HG03521 (cell line): Measurements from ENCODE around the gene PTPRCAP.
"Not testable (repeated sequence)": the region's sequence is repeated elsewhere in the genome, so short reads cannot be mapped to it uniquely, and the experiment has no call there.

Source experiments
- ATAC-seq: cut with Tn5 transposase; IDR thresholded peaks from one replicate; pipeline ENCODE4 v1.9.1; 2021; ENCODE audit warnings: mild to moderate bottlenecking, moderate library complexity; ENCODE audit not compliant: unreplicated experiment

The PTPRCAP gene

DNA sequence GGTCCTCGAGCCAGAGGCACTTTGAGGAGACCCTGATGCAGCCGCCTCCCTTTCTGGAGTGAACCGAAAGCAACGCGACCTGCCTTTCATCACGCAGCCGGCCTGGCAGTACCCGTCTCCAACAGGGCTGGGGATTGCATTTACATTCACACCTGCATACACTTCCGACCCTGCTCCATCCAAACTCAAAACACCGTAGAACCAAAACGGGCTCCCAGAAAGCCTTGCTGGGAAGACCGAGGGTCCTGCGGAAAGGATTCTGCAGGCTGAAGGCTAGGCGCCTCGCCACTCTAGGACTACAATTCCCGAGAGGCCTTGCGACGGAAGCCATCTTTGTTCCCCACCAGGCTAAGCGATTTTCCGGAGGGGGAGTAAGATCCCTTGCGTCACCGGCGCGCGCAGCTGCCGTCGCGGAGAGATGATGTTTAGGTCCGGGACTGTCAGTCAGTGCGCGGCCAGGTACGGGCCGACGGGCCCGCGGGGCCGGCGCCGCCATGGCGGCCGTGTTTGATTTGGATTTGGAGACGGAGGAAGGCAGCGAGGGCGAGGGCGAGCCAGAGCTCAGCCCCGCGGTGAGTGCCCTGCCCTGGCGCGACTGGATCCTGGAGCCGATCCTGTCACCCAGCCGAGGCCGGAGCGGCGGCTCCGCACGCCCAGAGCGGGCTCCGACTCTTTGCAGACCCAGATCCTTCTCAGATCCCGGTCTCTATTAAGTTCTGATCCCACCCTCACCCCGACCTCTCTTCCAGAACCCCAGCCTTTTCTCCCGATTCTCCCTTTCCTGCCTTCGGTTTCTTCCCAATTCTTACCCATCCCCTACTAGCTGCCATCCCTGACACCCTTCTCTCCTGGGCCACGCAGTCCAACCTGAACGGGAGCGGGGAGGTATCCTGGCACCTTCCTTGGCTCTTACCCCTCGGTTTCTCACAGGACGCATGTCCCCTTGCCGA lies 9.2 kb downstream of the PTPRCAP start, which contains the start of gene RPS6KB2:
RPS6KB2 (plus strand) TSS at position 443 of the 950 bp plus-strand sequence; CDS start at position 495, 52 bp downstream.
- ATAC-seq, result peak; percentile 78

DNA sequence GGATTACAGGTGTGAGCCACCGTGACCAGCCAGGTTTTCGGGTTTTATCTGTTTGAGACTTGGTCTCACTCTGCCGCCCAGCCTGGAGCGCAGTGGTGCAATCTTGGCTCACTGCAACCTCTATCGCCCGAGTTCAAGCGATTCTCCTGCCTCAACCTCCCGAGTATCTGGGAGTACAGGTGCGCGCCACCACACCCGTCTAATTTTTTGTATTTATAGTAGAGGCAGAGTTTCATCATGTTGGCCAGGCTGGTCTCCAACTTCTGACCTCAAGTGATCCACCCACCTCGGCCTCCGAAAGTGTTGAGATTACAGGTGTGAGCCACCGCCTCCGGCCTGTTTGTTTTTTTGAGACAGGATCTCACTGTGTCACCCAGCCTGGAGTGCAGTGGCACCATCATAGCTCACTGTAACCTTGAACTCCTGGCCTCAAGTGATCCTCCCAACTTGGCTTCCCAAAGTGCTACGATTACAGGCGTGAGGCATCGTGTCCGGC lies 10.1 kb downstream of the PTPRCAP start:
- ATAC-seq, result not testable (repeated sequence)

DNA sequence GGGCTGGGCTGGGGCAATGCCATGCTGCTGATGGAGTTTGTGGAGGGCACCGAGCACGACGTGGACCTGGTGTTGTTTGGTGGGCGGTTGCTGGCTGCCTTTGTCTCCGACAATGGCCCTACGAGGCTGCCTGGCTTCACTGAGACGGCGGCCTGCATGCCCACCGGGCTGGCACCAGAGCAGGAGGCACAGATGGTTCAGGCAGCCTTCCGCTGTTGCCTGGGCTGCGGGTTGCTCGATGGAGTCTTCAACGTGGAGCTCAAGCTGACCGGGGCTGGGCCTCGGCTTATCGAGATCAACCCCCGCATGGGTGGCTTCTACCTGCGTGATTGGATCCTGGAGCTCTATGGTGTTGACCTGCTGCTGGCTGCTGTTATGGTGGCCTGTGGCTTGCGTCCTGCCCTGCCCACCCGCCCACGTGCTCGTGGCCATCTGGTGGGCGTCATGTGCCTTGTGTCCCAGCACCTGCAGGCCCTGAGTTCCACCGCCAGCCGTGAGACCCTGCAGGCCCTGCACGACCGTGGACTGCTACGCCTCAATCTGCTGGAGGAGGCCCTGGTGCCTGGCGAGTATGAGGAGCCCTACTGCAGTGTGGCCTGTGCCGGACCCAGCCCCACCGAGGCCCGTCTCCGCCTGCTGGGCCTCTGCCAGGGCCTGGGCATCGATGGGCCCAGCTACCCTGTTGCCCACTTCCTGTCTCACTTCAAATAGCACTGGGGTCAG lies 13.4 kb downstream of the PTPRCAP start:
- no peak for ATAC-seq

DNA sequence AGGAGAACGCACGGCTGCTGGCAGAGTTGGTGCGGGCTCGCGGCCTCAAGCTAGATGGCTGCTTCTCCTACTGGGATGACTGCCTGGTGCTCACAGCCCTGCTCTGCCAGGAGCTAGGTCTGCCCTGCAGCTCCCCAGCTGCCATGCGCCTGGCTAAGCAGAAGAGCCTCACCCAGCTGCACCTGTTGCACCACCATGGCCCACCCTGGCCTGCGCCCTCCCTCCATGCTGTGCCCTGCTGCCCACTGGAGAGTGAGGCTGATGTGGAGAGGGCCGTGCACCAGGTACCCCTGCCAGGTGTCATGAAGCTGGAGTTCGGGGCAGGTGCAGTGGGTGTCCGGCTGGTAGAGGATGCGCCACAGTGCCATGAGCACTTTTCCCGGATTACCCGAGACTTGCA lies 14.0 kb downstream of the PTPRCAP start:
- no peak for ATAC-seq

DNA sequence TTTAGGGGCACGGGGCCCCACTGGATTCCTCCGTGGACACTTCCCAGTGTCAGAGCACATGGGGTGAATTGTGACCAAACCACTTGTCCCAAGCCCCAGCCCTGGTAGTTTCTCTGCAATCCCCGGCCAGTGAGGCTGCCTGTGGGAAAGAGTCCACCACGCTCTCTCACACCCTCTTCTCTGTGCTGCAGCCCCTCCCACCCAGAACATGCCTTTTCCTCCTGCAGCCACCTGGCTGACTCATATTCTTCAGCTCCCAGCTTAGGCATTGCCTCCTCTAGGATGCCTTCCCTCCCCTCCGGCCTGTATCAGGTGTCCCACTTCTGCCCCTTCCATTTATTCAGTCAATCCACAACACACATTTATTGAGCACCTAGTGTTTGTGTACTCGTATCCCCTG lies 14.6 kb downstream of the PTPRCAP start:
- ATAC-seq, result no peak

DNA sequence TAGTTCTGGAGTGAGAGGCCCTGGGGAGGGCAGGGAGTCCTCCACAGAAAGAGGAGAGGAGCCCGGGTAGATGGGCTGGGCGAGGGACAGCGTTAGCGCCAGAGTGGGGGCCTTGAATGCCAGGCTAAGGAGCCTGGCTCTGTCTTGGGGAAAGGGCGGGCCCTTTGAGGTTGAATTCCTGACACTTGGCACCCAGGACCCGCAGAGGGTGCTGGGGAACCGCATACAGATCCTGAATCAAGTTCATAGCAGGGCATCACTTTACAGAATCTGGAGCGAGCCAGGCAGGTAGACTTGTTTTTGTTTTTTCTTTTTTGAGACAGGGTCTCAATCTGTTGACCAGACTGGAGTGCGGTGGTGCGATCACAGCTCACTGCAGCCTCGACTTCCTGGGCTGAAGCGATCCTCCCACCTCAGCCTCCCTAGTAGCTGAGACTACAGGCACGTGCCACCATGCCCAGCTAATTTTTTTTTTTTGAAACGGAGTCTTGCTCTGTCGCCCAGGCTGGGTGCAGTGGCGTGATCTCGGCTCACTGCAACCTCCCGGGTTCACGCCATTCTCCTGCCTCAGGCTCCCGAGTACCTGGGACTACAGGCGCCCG lies 16.0 kb downstream of the PTPRCAP start:
- no peak for ATAC-seq

DNA sequence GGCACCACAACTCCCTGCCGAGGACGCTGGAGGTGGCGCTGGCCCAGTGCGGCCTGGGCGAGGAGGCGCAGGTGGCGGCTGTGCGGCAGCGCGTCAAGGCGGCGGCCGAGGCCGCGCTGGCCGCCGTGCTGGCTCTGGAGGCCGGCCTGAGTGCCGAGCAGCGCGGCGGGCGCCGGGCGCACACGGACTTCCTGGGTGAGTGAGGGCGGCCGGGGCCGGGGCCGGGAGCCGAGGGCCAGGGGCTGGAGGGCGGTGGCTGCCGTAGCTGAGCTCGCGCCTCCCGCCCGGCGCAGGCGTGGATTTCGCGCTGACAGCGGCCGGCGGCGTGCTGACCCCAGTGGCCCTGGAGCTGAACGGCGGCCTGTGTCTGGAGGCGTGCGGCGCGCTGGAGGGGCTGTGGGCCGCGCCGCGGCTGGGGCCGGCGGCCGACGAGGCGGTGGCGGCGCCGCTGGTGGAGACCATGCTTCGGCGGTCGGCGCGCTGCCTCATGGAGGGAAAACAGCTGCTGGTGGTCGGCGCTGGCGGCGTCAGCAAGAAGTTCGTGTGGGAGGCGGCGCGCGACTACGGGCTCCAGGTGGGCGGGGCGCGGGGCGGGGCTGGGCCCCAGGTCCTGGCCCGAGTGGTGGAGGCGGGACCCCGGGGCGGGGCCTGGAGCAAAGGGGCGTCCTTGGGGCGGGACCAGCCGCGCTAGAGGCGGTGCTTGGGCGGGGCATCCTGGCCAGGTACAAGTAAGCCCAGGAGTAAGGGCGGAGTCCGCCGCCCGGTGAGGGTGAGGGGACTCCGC lies 16.6 kb downstream of the PTPRCAP start:
- peak; percentile 84 for ATAC-seq

DNA sequence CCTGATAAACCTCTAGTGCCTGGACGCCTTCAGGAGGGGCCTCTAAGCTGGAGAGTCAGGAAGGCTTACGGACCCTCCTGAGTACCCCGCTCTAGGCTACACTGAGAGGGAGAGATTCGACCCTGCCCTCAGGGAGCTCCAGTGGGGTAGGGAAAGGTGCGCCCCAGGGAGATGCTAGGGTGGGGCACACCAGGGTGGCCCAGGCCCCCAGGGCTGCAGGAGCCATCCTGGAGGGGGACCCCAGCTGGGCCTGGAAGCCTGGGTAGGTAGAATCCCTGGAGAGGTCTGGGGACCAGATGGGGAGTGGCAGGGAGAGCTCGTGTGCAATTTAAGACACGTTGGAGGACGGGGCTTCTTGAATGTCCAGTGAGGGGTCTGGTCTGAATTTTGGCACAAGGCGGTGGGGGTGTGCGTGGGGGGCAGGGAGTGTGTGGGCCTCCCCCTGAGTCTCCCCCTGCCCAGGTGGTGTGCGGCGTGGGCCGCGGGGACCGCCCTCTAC lies 17.3 kb downstream of the PTPRCAP start:
- ATAC-seq, result no peak

DNA sequence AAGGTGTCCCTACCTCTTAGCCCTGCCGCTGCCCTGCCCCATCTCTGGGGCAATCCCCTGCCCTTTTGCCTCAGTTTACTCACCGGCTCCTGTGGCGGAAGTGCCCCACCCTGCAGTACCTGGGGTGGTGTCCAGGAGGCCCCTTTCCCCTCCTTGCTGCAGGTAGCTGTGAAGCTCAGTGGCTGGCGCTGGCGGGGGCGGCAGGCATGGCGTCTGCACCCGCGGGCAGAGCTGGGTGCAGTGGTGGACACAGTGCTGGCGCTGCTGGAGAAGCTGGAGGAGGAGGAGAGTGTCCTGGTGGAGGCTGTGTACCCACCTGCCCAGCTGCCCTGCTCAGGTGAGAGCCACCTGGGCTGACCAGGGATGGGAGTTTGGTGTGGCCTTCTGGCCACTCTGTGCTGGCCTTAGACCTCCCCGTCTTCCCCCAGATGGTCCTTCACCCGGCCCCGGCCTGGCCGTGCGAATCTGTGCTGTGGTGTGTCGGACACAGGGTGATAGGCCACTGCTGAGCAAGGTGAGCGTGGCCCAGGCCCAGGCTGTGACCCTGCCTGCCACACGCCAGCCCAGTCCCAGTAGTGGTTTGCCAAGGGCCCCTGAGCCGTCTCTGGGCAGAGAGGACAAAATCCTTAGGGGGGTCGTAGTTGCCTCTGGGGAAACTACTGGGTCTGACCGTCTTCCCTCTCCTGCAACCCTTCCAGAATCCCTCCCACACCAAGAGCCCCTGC lies 18.0 kb downstream of the PTPRCAP start:
- ATAC-seq, result no peak

DNA sequence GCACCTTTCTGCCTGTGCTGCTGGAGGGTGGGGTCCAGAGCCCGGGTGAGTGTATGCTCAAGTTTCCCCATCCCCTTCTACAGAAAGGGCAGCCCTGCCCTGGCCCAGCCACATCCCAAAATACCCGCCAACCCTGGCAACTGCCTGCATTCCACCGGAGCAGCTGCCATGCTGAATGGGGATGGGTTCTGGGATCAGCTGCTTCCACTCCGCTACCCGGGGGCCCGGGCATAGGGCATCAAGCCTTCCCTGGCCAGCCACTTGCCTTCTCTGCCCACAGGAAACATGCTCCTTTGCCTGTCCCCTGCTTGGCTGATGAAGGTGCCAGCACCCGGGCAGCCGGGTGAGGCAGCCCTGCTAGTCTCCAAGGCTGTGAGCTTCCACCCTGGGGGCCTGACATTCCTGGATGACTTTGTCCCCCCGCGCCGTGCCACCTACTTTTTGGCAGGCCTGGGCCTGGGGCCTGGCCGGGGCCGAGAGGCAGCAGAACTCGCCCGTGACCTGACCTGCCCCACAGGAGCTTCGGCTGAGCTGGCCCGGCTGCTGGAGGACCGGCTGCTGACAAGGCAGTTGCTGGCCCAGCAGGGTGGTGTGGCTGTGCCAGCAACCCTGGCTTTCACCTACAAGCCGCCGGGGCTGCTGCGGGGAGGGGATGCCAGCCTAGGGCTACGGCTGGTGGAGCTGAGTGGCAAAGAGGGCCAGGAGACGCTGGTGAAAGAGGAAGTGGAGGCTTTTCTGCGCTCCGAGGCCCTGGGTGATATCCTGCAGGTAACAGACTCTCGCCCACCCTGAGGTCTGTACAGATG lies 18.8 kb downstream of the PTPRCAP start:
- no peak for ATAC-seq

DNA sequence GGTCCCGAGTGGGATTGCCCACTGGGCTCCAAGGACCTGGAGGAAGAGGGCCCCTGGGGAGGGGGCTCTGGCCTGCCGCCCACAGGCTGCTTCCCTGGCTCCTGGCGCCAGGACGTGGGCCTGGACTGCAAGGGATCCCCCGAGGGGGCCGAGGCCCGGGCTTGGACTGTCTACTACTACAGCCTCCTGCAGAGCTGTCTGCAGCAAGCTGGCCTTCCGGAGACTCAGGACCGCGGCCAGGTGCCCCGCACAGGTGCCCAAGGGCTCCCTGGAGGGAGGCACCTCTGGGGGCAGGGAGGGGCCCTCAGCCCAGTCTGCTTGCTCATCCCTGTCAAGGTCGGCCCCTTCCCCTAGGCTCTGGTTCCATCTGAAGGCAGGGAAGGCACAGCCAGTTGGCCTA lies 20.1 kb downstream of the PTPRCAP start:
- ATAC-seq, result no peak

DNA sequence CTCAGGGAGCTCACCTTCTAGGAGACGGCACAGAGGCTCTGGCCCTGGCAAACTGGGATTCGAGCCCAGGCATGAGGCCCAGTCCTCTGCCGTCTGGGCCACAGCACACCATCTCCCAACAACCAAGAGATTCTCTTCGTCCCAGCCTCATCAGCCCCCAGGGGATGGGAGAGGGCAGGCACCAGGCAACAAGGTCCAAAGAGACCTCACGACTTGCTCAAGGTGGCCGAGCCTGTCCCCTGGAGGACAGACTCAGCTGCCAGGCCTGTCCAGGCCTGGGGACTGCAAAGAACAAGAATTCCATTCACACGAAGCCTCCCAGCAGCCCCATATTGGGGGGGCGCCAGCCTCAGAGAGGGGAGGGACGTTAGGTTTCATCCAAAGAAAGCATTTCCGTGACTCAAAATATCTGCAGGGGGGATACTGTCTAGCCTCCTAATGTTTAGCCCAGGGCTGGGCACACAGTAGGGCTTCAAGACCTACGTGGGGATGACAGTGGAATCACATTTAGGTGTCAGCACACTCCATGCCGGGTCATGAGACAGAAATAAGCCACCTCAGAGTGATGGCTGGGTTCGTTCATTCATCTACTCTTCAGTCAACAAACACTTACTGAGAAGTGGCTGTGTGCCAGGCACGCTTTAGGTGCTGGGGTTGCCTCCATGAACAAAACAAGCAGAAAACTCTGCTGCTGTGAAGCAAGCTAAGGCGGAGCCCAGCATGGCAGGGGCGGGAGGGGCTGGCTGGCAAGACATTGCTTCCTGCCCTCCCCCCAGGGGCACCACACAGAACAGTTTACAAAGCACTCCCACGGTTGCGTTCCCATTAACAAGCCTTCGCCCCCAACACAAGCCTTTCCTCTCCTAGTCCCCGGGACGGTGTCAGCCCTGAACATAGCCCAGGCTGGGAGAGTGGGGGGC lies 20.8 kb downstream of the PTPRCAP start:
- no peak for ATAC-seq

DNA sequence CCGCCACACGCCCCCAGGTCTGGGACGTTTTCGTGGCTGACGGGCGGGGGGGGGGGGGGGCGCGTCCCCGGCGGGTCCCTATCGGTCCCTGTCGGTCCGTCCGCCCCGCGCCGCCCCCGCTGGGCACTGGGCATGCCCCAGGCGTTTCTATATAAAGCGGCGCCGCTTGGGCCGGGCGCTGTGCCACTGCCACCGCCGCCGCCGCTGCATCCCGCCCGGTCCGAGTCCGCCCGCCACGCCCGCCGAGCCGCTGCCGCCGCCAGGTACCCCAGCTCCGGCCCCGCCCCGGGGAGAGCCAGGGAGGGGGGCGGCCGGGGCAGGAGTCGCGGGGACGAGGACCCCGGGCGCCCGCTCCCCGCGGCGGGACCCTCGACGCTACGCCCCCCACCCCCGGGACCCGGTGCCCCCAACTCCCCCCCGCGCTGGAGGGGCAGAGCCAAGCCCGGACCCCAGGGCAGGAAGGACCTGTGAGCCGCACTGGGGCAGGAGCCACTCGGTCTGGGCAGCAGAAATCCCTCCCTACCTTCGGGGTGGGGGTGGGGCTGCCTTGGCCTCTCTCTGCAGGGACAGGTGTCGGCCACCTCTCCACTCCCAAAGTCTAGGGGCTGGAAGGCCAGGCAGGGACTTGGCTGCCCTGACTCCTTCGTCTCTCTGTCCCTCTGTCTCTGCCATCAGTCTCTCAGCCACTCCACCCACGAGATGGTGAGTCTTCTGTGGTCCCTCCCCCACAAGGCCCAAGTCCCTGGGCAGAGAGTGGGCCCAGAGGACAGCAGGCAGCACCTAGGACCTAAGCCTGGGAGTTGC lies 21.8 kb downstream of the PTPRCAP start, which contains the start of gene CARNS1:
CARNS1 (plus strand) TSS at position 178 of the 804 bp plus-strand sequence; CDS start at position 700, 522 bp downstream.
- ATAC-seq, result no peak

DNA sequence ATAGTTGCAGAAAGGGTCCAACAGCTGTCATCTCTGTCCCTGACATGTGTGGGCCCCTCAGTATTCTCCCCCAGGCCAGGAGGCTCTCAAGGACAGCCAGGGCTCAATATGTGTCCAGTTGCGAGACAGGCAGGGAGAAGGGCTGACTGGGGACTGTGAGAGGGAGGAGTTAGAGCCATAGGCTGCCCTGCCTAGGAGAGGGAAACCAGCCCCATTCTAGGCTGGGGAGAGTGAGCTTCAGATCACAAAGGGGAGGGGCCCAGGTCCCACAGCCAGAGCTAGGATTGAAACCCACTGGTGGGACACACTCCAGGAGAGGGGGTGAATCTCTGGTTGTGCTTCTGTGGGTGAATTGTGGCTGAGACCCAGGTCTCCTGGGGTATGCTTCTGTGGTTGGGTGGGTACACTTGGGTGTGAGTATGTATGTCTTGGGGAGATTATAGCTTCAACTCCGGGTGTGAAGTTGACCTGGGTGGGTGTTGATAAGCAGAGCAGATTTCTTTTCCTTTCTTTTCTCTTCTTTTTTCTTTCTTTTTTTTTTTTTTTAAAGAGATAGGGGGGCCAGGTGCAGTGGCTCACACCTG lies 24.1 kb downstream of the PTPRCAP start:
- no peak for ATAC-seq

DNA sequence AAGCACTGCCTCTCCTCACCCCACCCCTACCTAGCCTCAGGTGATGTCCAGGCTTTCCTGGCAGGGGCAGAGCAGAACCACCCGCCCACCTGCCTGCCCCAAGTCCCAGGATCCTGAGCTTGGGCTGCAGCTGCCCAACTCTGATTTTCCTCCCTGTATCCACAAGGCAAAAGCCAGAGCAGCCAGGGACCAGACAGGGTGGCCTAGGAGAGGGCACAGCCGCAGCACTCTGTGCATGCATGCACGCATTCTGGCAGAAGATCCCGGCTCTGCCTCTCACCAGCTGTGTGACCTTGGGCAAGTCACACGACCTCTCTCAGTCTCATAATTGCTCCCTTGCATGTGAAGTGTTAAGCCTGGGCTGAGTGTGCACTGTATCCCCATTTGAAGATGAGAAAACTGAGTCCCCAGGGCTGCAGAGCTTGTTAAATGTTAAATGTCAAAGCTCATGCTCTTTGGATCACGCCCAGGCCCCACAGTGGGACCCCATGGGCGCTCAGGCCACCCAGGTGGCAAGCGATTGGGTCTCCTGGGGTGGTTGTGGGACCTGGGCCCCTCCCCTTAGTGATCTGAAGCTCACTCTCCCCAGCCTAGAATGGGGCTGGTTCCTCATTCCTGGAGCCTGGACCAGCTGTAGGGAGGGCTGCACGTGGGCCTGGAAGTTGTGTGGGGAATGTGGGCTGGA lies 24.8 kb downstream of the PTPRCAP start:
- ATAC-seq, result no peak

DNA sequence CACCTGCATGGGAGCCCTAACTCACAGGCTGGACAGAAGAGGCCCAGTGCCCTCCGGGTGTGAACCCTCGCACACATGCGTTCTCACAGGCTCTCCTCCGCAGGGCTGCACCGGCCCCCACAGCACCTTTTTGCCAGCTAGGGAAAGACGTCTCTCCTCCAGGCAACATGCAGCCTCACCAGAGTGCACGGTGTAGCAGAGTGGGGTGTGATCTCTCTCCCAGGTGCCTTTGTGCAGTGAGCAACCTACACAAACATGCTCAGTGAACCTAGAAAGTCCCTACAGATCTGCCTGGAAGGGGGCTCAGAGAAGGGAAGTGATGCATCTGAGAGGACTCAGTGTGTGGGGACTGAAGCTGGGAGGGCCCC lies 25.7 kb downstream of the PTPRCAP start:
- ATAC-seq, result no peak
